HS-27A (cell line): ENCODE data around the gene DNAI2.

Experiments
- DNase-seq: peaks from one replicate; pipeline ENCODE4 v3.0.0-alpha.2; 2012; ENCODE audit warnings: low read depth, missing footprints

DNAI2 gene

GRCh38 chr17:74339537-74340195, 65.6 kb downstream of the DNAI2 start:
- DNase-seq: no peak

GRCh38 chr17:74340470-74341023, 66.5 kb downstream of the DNAI2 start:
- DNase-seq: no peak

GRCh38 chr17:74342224-74342623, 68.2 kb downstream of the DNAI2 start:
- DNase-seq: no peak

- no peak for DNase-seq
Observed at GRCh38 chr17:74343121-74343520, 69.1 kb downstream of the DNAI2 start.

GRCh38 chr17:74343526-74344284, 69.7 kb downstream of the DNAI2 start:
- no peak for DNase-seq

GRCh38 chr17:74344658-74345057, 70.6 kb downstream of the DNAI2 start:
- DNase-seq: no peak

- no peak for DNase-seq
Observed at GRCh38 chr17:74345433-74346241, 71.6 kb downstream of the DNAI2 start.

GRCh38 chr17:74347646-74348045, 73.6 kb downstream of the DNAI2 start:
- DNase-seq: no peak

GRCh38 chr17:74349120-74349519, 75.1 kb downstream of the DNAI2 start:
- no peak for DNase-seq

GRCh38 chr17:74350486-74350885, 76.5 kb downstream of the DNAI2 start:
- no peak for DNase-seq

GRCh38 chr17:74351552-74352210, 77.6 kb downstream of the DNAI2 start:
- DNase-seq: no peak

GRCh38 chr17:74353446-74354060, 79.5 kb downstream of the DNAI2 start:
- DNase-seq: no peak

GRCh38 chr17:74354123-74354522, 80.1 kb downstream of the DNAI2 start:
- no peak for DNase-seq

GRCh38 chr17:74354561-74354960, 80.5 kb downstream of the DNAI2 start:
- no peak for DNase-seq

GRCh38 chr17:74355065-74355464, 81.0 kb downstream of the DNAI2 start:
- no peak for DNase-seq

- no peak for DNase-seq
Observed at GRCh38 chr17:74356646-74357465, 82.8 kb downstream of the DNAI2 start.

- no peak for DNase-seq
Observed at GRCh38 chr17:74357466-74357809, 83.4 kb downstream of the DNAI2 start.

GRCh38 chr17:74358697-74359096, 84.7 kb downstream of the DNAI2 start:
- no peak for DNase-seq

GRCh38 chr17:74359916-74360315, 85.9 kb downstream of the DNAI2 start:
- no peak for DNase-seq

- DNase-seq: no peak
Observed at GRCh38 chr17:74360899-74361229, 86.8 kb downstream of the DNAI2 start.
